Measurements from ENCODE around the gene BLM. TPM values are rescaled to one million over a fixed set of nuclear protein-coding genes. Genes with fewer than 3 reads are reported as not detected.
A peak's percentile ranks its signal among the peaks of the same experiment; 100 is the strongest.
"Not testable (repeated sequence)": the region's sequence is repeated elsewhere in the genome, so short reads cannot be mapped to it uniquely, and the experiment has no call there.

BLM gene
- total RNA-seq, 1 donor from 2014 or later = 1.5 TPM

DNA sequence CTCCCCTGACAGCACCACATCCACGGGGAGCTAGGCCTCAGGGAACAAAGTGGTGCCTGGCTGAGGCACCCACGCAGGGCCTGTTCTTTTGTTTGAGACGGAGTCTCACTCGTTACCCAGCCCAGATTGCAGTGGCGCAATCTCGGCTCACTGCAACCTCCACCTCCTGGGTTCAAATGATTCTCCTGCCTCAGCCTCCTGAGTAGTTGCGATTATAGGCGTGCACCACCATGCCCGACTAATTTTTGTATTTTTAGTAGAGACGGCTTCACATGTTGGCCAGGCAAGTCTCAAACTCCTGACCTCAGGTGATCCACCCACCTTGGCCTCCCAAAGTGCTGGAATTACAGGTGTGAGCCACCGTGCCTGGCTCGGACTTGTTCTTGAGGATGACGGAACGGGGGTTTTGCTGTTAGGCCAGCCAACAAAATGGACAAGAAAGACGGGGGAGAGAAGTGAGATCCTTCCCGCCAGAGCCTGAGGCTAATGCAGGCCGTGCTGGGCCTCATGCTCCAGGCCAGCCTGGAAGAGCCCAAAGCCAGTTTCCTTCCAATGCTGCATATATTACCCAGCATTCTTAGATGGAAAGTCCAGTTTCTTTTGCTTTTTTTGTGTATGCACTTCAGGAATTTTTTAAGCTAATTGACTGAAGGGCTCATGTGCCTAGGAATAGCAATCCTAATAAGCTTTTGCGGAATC, 123.2 kb downstream of the BLM start:
- DNase-seq (no peak), ATAC-seq (no peak)
- Histone ChIP-seq H3K4me1 (peaks cover 8% of the 10 kb centered on the region), H3K4me3 (no peak overlapping the region), H3K27me3 (no peaks in the 10 kb centered on the region), H3K27ac (peak overlapping the region; percentile 82), H3K36me3 (no peaks in the 10 kb centered on the region), H3K9me3 (no peaks in the 10 kb centered on the region)
- intact Hi-C loops (cut with DNase I) = no loop called here
- TF ChIP-seq, protein P1, sequence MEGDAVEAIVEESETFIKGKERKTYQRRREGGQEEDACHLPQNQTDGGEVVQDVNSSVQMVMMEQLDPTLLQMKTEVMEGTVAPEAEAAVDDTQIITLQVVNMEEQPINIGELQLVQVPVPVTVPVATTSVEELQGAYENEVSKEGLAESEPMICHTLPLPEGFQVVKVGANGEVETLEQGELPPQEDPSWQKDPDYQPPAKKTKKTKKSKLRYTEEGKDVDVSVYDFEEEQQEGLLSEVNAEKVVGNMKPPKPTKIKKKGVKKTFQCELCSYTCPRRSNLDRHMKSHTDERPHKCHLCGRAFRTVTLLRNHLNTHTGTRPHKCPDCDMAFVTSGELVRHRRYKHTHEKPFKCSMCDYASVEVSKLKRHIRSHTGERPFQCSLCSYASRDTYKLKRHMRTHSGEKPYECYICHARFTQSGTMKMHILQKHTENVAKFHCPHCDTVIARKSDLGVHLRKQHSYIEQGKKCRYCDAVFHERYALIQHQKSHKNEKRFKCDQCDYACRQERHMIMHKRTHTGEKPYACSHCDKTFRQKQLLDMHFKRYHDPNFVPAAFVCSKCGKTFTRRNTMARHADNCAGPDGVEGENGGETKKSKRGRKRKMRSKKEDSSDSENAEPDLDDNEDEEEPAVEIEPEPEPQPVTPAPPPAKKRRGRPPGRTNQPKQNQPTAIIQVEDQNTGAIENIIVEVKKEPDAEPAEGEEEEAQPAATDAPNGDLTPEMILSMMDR (IDR thresholded peaks at IDR 0.05) = no peak

DNA sequence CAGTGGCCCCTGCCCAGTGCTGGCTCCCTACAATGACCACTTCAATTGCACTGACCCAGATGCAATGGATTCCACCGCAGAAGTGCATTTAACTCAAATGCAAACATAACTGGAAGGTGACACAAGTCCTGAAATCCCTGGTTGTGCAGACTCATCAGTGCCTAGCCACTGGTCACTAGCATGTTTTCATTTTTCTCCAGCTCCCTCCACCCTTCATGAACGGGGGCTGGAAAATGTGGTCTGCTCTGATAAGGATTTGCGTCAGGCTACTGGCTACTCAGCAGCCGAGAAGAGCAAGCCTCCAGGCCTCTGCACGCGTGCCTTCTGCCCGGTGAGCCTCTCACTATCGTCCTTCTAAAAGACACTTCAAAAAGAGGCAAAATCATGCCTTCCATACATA, 123.8 kb downstream of the BLM start:
- ATAC-seq (no peak), DNase-seq (no peak)
- intact Hi-C loops (cut with DNase I) = no loop called here
- Histone ChIP-seq H3K27ac (no peak overlapping the region), H3K4me1 (peaks cover 8% of the 10 kb centered on the region), H3K36me3 (no peaks in the 10 kb centered on the region), H3K27me3 (no peaks in the 10 kb centered on the region), H3K4me3 (no peak overlapping the region), H3K9me3 (no peaks in the 10 kb centered on the region)
- TF ChIP-seq, protein P1 (IDR thresholded peaks at IDR 0.05) = no peak

DNA sequence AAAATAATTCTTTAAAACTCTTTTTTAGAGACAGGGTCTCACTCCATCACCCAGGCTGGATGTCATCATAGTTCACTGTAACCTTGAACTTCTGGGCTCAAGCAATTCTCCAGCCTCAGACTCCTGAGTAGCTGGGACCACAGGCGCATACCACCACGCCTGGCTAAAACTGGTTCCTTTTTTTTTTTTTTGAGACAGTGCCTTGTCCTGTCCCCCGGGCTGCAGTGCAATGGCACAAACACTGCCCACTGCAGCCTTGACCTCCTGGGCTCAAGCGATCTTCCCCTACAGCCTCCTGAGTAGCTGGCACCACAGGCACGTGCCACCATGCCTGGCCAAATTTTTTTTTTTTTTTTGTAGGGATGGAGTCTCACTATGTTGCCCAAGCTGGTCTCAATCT, 127.5 kb downstream of the BLM start:
- H3K4me1 ChIP-seq = no peaks in the 10 kb centered on the region
- intact Hi-C loops (cut with DNase I) = no loop called here
- no peak overlapping the region for H3K4me3 ChIP-seq
- H3K27ac ChIP-seq = peak overlapping the region; percentile 11
- ATAC-seq (peak; percentile 32), DNase-seq (no peak)
- no peaks in the 10 kb centered on the region for H3K27me3 ChIP-seq
- TF ChIP-seq, protein P1 (IDR thresholded peaks at IDR 0.05) = no peak
- no peaks in the 10 kb centered on the region for H3K9me3 ChIP-seq
- H3K36me3 ChIP-seq = no peaks in the 10 kb centered on the region

DNA sequence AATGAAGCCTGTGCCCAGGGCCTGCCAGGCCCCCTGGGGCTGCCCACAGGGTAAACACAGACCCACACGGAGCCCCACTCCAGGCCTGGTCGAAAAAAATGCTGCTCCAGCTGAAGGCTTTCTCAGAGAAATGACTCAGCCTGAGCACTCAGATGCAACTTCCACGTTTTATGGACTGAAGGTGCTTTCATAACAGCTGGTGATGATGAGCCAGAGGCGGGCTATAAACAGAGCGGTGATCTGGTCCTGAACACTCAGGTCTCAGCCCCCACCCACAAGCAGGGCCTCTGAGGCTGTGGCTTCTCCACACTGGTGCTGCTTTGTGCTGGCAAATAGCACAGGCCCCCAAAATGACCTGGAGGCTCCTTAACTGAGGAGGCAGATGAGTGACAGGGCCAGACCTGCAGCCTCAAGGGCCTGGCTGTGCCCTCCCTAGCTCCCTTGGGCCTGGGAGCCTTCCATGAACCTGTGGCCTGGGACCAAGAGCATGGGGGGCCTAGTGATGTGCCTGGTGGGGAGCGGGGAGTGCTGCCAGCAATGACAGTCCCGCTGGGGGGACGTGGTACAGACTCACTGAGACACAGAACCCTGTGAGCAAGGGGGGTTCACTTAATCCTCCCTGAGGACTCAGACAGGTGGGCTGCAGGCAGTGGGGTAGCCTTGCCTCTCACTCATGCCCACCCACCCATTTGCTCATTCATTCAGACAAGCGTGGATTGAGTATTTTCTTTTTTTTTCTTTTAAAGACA, 128.2 kb downstream of the BLM start:
- intact Hi-C loops (cut with DNase I) = no loop called here
- Histone ChIP-seq H3K27ac (peak overlapping the region; percentile 11), H3K4me3 (no peak overlapping the region), H3K27me3 (no peaks in the 10 kb centered on the region), H3K9me3 (no peaks in the 10 kb centered on the region), H3K4me1 (no peaks in the 10 kb centered on the region), H3K36me3 (no peaks in the 10 kb centered on the region)
- ATAC-seq = peak; percentile 85
- TF ChIP-seq, protein P1 (IDR thresholded peaks at IDR 0.05) = no peak
- DNase-seq = no peak

DNA sequence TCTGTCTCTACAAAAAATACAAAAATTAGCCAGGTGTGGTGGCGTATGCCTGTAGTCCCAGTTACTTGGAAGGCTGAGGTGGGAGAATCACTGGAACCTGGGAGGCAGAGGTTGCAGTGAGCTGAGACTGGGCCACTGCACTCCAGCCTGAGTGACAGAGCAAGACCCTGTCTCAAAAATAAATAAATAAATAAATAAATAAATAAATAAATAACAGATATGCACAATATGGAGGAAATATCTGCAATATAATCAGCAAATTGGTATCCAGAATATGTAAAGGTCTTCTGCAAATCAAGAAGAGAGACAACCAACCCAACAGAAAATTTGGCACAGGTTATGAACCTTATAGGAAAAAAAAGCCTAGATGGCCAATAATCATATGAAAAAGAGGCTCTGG, 132.3 kb downstream of the BLM start:
- intact Hi-C loops (cut with DNase I); H3K4me1 ChIP-seq; H3K27ac ChIP-seq; H3K36me3 ChIP-seq; ATAC-seq; DNase-seq; H3K9me3 ChIP-seq; H3K4me3 ChIP-seq; H3K27me3 ChIP-seq: not testable (repeated sequence)

DNA sequence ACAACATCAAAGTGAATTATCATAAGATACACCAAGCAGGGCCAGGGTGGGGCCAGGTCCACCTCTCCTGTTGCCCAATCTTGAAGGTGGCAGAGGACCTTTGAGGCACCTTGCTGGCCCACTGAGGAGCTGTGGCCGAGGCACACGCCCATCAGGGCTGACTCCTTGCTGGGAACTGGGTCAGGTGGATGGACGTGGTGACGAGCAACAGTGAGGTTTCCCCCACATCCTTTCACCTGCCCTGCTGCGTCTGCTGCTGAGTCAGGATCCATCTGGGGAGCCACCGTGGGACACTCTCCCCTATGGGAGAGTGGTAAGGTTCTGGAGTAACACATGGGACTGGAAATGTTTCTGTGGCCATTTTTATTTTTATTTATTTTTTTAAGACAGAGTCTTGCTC, 134.0 kb downstream of the BLM start:
- no peak for DNase-seq

More for the DNA sequence above, 134.0 kb downstream of the BLM start:
- Histone ChIP-seq H3K27me3 (no peaks in the 10 kb centered on the region), H3K36me3 (no peaks in the 10 kb centered on the region), H3K27ac (no peak overlapping the region), H3K9me3 (no peaks in the 10 kb centered on the region), H3K4me3 (no peak overlapping the region), H3K4me1 (no peaks in the 10 kb centered on the region)
- intact Hi-C loops (cut with DNase I) = no loop called here
- TF ChIP-seq, protein P1 (IDR thresholded peaks at IDR 0.05) = no peak
- ATAC-seq = no peak
